ENCODE measurements around the gene KLK2. TPM values are rescaled to one million over a fixed set of nuclear protein-coding genes. Genes with fewer than 3 reads are reported as not detected.

Gene KLK2
- total RNA-seq, 1 experiment from 2014 or later = not detected

DNA sequence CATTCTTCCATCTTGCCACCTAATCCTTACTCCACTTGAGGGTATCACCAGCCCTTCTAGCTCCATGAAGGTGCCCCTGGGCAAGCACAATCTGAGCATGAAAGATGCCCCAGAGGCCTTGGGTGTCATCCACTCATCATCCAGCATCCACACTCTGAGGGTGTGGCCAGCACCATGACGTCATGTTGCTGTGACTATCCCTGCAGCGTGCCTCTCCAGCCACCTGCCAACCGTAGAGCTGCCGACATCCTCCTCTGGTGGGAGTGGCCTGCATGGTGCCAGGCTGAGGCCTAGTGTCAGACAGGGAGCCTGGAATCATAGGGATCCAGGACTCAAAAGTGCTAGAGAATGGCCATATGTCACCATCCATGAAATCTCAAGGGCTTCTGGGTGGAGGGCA is 21.6 kb upstream of the KLK2 start:
- no peaks in the 10 kb centered on the region for H3K9me2 ChIP-seq (replicated peaks; ENCODE audit: low read length)
- ATAC-seq = no peak
- H3K9ac ChIP-seq (ENCODE audit: low read length) = no peak overlapping the region
- ChIA-PET CTCF (no interaction called here), POLR2A (ENCODE audit: unreplicated experiment) (no interaction called here)
- no TSS peak for BruUV-seq (replicated peaks)
- no peaks in the 10 kb centered on the region for H3F3A ChIP-seq (ENCODE audit: low read length, unreplicated experiment)
- intact Hi-C loops (cut with micrococcal nuclease) = no loop called here
- peaks cover 76% of the 10 kb centered on the region for H3K27me3 ChIP-seq (ENCODE audit: low read length)
- no peak overlapping the region for H3K4me3 ChIP-seq (ENCODE audit: low read length)
- H3K79me2 ChIP-seq (ENCODE audit: low read length) = no peaks in the 10 kb centered on the region
- TF ChIP-seq, protein P1, sequence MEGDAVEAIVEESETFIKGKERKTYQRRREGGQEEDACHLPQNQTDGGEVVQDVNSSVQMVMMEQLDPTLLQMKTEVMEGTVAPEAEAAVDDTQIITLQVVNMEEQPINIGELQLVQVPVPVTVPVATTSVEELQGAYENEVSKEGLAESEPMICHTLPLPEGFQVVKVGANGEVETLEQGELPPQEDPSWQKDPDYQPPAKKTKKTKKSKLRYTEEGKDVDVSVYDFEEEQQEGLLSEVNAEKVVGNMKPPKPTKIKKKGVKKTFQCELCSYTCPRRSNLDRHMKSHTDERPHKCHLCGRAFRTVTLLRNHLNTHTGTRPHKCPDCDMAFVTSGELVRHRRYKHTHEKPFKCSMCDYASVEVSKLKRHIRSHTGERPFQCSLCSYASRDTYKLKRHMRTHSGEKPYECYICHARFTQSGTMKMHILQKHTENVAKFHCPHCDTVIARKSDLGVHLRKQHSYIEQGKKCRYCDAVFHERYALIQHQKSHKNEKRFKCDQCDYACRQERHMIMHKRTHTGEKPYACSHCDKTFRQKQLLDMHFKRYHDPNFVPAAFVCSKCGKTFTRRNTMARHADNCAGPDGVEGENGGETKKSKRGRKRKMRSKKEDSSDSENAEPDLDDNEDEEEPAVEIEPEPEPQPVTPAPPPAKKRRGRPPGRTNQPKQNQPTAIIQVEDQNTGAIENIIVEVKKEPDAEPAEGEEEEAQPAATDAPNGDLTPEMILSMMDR (conservative IDR thresholded peaks at IDR 0.05; ENCODE audit: low read depth, low read length) = no peak
- TF ChIP-seq EZH2 (IDR thresholded peaks at IDR 0.05; ENCODE audit: low read length, unreplicated experiment) = no peak
- TF ChIP-seq EZH2phosphoT487 (IDR thresholded peaks at IDR 0.05; ENCODE audit: borderline replicate concordance, low read length) = no peak
- H3K4me2 ChIP-seq (ENCODE audit: low read length) = no peak overlapping the region
- H3K27ac ChIP-seq (ENCODE audit: low read length) = no peak overlapping the region
- H2AFZ ChIP-seq (ENCODE audit: low read length) = no peak overlapping the region
- no peaks in the 10 kb centered on the region for H3K4me1 ChIP-seq (ENCODE audit: insufficient read depth, low read length)
- no peaks in the 10 kb centered on the region for H3K36me3 ChIP-seq (ENCODE audit: low read depth, low read length)
- H4K20me1 ChIP-seq (ENCODE audit: low read length) = no peaks in the 10 kb centered on the region
- H3K9me3 ChIP-seq (ENCODE audit: low read length) = no peaks in the 10 kb centered on the region
- no peak for DNase-seq

DNA sequence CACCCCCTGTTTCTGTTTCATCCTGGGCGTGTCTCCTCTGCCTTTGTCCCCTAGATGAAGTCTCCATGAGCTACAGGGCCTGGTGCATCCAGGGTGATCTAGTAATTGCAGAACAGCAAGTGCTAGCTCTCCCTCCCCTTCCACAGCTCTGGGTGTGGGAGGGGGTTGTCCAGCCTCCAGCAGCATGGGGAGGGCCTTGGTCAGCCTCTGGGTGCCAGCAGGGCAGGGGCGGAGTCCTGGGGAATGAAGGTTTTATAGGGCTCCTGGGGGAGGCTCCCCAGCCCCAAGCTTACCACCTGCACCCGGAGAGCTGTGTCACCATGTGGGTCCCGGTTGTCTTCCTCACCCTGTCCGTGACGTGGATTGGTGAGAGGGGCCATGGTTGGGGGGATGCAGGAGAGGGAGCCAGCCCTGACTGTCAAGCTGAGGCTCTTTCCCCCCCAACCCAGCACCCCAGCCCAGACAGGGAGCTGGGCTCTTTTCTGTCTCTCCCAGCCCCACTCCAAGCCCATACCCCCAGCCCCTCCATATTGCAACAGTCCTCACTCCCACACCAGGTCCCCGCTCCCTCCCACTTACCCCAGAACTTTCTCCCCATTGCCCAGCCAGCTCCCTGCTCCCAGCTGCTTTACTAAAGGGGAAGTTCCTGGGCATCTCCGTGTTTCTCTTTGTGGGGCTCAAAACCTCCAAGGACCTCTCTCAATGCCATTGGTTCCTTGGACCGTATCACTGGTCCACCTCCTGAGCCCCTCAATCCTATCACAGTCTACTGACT is 18.4 kb upstream of the KLK2 start, which contains the start of gene KLK3:
Gene KLK3, plus strand, starts transcription at position 280 of the 775 bp plus-strand sequence. Its CDS starts 41 bp downstream, at position 321.
- Histone ChIP-seq H4K20me1 (ENCODE audit: low read length) (no peaks in the 10 kb centered on the region), H3K79me2 (ENCODE audit: low read length) (no peaks in the 10 kb centered on the region), H3F3A (ENCODE audit: low read length, unreplicated experiment) (no peaks in the 10 kb centered on the region), H3K4me3 (ENCODE audit: low read length) (no peak within 1 kb of the TSS), H3K9me3 (ENCODE audit: low read length) (no peaks in the 10 kb centered on the region), H3K9me2 (replicated peaks; ENCODE audit: low read length) (no peaks in the 10 kb centered on the region), H3K36me3 (ENCODE audit: low read depth, low read length) (no peaks in the 10 kb centered on the region), H3K4me2 (ENCODE audit: low read length) (no peak within 1 kb of the TSS), H2AFZ (ENCODE audit: low read length) (no peak within 1 kb of the TSS), H3K27ac (ENCODE audit: low read length) (no peak within 1 kb of the TSS), H3K4me1 (ENCODE audit: insufficient read depth, low read length) (no peaks in the 10 kb centered on the region), H3K27me3 (ENCODE audit: low read length) (peaks cover 92% of the 10 kb centered on the region), H3K9ac (ENCODE audit: low read length) (no peak within 1 kb of the TSS)
- TF ChIP-seq EZH2 (IDR thresholded peaks at IDR 0.05; ENCODE audit: low read length, unreplicated experiment) = no peak
- TF ChIP-seq, protein P1 (conservative IDR thresholded peaks at IDR 0.05; ENCODE audit: low read depth, low read length) = no peak
- TF ChIP-seq EZH2phosphoT487 (IDR thresholded peaks at IDR 0.05; ENCODE audit: borderline replicate concordance, low read length) = no peak
- intact Hi-C loops (cut with micrococcal nuclease) = no loop called here
- no TSS peak for BruUV-seq (replicated peaks)
- DNase-seq (no peak), ATAC-seq (no peak)
- ChIA-PET POLR2A (ENCODE audit: unreplicated experiment) (no interaction called here), CTCF (no interaction called here)

DNA sequence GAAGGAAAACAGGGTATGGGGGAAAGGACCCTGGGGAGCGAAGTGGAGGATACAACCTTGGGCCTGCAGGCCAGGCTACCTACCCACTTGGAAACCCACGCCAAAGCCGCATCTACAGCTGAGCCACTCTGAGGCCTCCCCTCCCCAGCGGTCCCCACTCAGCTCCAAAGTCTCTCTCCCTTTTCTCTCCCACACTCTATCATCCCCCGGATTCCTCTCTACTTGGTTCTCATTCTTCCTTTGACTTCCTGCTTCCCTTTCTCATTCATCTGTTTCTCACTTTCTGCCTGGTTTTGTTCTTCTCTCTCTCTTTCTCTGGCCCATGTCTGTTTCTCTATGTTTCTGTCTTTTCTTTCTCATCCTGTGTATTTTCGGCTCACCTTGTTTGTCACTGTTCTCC is 15.9 kb upstream of the KLK2 start:
- H2AFZ ChIP-seq (ENCODE audit: low read length) = no peak overlapping the region
- no peak overlapping the region for H3K9ac ChIP-seq (ENCODE audit: low read length)
- no peak for TF ChIP-seq EZH2 (IDR thresholded peaks at IDR 0.05; ENCODE audit: low read length, unreplicated experiment)
- no peak for TF ChIP-seq EZH2phosphoT487 (IDR thresholded peaks at IDR 0.05; ENCODE audit: borderline replicate concordance, low read length)
- TF ChIP-seq, protein P1 (conservative IDR thresholded peaks at IDR 0.05; ENCODE audit: low read depth, low read length) = no peak
- CTCF ChIA-PET = no interaction called here
- no peak for ATAC-seq
- no peaks in the 10 kb centered on the region for H3K36me3 ChIP-seq (ENCODE audit: low read depth, low read length)
- H3K79me2 ChIP-seq (ENCODE audit: low read length) = no peaks in the 10 kb centered on the region
- H4K20me1 ChIP-seq (ENCODE audit: low read length) = no peaks in the 10 kb centered on the region
- no peaks in the 10 kb centered on the region for H3K9me3 ChIP-seq (ENCODE audit: low read length)
- H3K4me3 ChIP-seq (ENCODE audit: low read length) = no peak overlapping the region
- POLR2A ChIA-PET (ENCODE audit: unreplicated experiment) = no interaction called here
- intact Hi-C loops (cut with micrococcal nuclease) = no loop called here
- no peak for DNase-seq
- no peaks in the 10 kb centered on the region for H3K9me2 ChIP-seq (replicated peaks; ENCODE audit: low read length)
- BruUV-seq (replicated peaks) = no TSS peak
- H3K4me1 ChIP-seq (ENCODE audit: insufficient read depth, low read length) = no peaks in the 10 kb centered on the region
- no peaks in the 10 kb centered on the region for H3F3A ChIP-seq (ENCODE audit: low read length, unreplicated experiment)
- no peak overlapping the region for H3K4me2 ChIP-seq (ENCODE audit: low read length)
- H3K27ac ChIP-seq (ENCODE audit: low read length) = no peak overlapping the region
- peaks cover 89% of the 10 kb centered on the region for H3K27me3 ChIP-seq (ENCODE audit: low read length)
